Stimulated activated CD4-positive, alpha-beta T cell treated with anti-CD3 and anti-CD28 coated beads, Interleukin-1b, Interleukin-23, amount 100 ng/mL, for 1 hour (primary cell): ENCODE data around the gene TAS2R41.
"Not testable (repeated sequence)": the region's sequence is repeated elsewhere in the genome, so short reads cannot be mapped to it uniquely, and the experiment has no call there.

Source experiments
- DNase-seq, 2 donors: peaks; one replicate each; pipeline ENCODE4 v3.0.0-alpha.2; 2020; ENCODE audit warnings: low read depth in 2 of 2

TAS2R41 gene

DNA sequence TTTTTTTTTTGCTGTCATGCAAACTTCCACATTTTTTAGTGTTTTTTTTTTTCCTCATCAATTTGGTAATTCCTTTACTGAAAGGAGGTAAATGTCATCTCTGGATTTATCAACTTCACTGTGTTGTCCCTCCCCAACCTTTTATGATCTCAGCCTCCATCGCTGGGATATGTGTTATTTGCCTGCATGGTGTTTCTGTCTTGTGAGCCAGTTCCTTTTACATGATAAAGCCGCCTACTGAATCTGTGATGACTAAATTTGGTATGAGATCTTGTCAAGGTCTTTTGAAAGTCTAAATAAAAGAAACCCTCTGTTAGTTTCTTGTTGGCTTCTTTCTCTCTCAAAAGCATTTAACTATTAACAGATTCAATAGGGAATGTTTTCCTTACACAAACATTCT is 39.3 kb downstream of the TAS2R41 start:
- no peak for DNase-seq

DNA sequence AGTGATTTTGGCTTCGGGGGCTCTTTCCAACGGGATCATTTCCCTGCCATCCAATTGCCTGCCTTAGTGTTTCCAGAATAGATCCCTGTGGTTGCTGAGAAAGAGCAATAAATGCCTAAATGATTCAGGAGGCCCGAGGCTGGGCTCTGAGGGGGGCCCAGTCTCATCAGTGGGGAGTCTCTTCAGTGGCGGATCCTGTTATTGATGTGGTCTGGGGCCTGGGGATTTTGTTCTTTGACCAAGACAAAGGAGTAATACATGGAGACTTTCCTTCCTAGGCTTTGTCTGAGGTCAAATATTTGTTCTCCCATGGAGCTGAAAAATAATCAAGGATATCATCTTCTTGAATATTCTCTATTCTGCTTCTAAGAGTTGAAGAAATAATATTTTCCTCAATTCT is 40.8 kb downstream of the TAS2R41 start:
- DNase-seq: no peak

DNA sequence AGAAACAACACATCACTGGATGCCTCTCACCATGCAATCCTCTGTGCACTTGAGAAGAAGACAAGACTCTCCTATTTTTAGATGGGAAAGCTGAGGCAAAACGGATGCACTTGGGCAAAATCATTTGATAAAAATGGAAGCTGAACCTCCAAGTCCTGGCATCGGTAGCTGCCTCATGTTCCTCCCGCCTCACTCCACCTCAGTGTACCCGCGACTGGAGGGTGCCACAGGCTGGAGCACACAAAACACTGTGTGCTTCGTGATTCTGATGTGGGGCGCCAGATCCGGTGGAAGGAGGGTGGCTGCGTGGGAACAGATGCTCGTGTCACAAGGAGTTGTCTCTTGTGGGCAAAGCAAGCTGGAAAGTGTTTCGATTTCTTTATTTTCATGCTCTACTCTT is 41.3 kb downstream of the TAS2R41 start:
- DNase-seq: no peak

DNA sequence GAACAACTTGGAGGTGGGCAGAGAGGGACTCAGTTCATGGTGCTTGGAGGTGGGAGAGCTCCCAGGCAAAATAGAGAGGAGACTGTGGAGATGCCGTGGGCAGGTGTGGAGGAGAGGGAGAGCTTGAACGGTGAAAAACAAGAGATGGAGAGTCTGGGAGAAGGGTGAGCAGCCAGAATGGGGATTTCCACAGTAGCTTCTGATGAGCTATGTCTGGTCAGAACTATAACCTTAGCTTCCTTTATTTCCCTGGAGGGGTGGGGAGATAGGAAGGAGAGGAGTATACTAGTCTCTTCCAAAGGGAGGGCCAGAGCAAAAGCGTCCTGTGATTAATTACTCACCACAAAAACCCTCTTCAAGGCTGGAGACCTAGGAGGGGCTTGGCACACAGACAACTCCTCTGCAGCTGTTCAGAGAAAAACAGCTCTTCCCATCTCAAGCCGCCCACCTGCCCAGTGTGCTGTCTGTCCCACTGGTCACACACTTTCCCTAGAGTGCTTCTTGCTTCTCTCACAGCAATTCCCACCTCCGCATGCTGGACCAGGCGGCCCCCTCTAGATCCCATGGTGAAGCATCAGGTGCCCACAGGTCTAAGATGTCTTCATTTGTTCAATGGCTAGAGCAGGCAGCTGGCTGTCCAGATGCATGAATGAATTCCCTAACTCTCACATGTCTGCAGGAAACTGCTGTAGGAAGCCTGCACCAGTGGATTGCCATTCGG is 41.9 kb downstream of the TAS2R41 start:
- DNase-seq: no peak

DNA sequence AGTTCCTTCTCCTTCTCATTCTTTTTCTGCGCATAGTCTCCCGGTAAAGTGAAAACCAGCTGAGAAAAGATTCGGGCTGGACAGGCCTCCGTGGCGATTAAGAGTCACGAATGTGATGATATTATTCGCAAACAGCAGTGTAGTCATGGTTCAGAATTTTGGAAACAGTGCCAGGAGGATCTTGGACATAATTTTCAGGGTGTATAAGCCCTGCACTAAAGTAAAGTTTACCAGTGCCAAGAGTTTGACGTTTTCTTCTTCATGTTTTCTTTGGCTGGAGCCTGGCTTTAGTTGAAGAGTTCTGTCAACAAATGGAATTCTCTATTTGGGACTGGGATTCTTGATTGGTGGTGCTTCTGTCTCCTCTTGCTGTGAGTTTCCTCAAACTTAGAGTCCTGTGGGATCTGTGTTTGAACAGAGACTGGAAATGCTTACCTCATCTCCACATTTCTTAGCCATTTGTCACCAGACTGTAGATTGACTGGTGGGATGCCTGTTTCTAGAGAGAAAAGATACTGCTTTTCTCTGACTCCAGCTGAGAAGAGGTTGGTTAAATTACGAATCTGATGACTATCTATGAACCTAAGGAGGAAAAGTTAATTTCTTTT is 44.7 kb downstream of the TAS2R41 start:
- DNase-seq: not testable (repeated sequence)
